ENCODE data around the gene SERPIND1. TPM values are rescaled to one million over a fixed set of nuclear protein-coding genes. Genes with fewer than 3 reads are reported as not detected.

The SERPIND1 gene
- total RNA-seq, 1 experiment from 2014 or later = 0.19 TPM

- Histone ChIP-seq H3K4me3 (ENCODE audit: low read depth, low read length, poor library complexity, severe bottlenecking) (no peak overlapping the region), H3K27me3 (replicated peaks; ENCODE audit: insufficient read depth, low read depth, low read length, poor library complexity) (no peaks in the 10 kb centered on the region), H3K36me3 (ENCODE audit: insufficient read depth, low read length, poor library complexity, severe bottlenecking) (no peaks in the 10 kb centered on the region), H3K27ac (ENCODE audit: low read depth, low read length, poor library complexity, severe bottlenecking) (no peak overlapping the region), H3K9me3 (ENCODE audit: low read depth, low read length, poor library complexity, severe bottlenecking) (no peaks in the 10 kb centered on the region), H3K4me1 (ENCODE audit: insufficient read depth, low read length, poor library complexity, severe bottlenecking) (peaks cover 11% of the 10 kb centered on the region)
- no peak for DNase-seq (ENCODE audit: low spot score)
- BruUV-seq (replicated peaks) = no TSS peak
- no peak for TF ChIP-seq CTCF (conservative IDR thresholded peaks at IDR 0.05; ENCODE audit: low read depth, low read length)
- no peak for TF ChIP-seq EZH2 (IDR thresholded peaks at IDR 0.05; ENCODE audit: borderline replicate concordance, low read depth, low read length, poor library complexity, severe bottlenecking)
- ChIA-PET POLR2A (ENCODE audit: low non-redundant PET) (no interaction called here), CTCF (no interaction called here)
- intact Hi-C loops (cut with micrococcal nuclease; ENCODE audit: unreplicated experiment) = no loop called here
Observed at GRCh38 chr22:20782596-20783299, 8.8 kb downstream of the SERPIND1 start.

GRCh38 chr22:20783300-20783673 is 9.4 kb downstream of the SERPIND1 start:
- no peaks in the 10 kb centered on the region for H3K9me3 ChIP-seq (ENCODE audit: low read depth, low read length, poor library complexity, severe bottlenecking)
- TF ChIP-seq EZH2 (IDR thresholded peaks at IDR 0.05; ENCODE audit: borderline replicate concordance, low read depth, low read length, poor library complexity, severe bottlenecking) (no peak), CTCF (conservative IDR thresholded peaks at IDR 0.05; ENCODE audit: low read depth, low read length) (no peak)
- H3K36me3 ChIP-seq (ENCODE audit: insufficient read depth, low read length, poor library complexity, severe bottlenecking) = no peaks in the 10 kb centered on the region
- POLR2A ChIA-PET (ENCODE audit: low non-redundant PET) = no interaction called here
- no TSS peak for BruUV-seq (replicated peaks)
- H3K27me3 ChIP-seq (replicated peaks; ENCODE audit: insufficient read depth, low read depth, low read length, poor library complexity) = no peaks in the 10 kb centered on the region
- no peak for DNase-seq (ENCODE audit: low spot score)
- CTCF ChIA-PET = no interaction called here
- H3K4me3 ChIP-seq (ENCODE audit: low read depth, low read length, poor library complexity, severe bottlenecking) = no peak overlapping the region
- intact Hi-C loops (cut with micrococcal nuclease; ENCODE audit: unreplicated experiment) = no loop called here
- H3K27ac ChIP-seq (ENCODE audit: low read depth, low read length, poor library complexity, severe bottlenecking) = no peak overlapping the region
- H3K4me1 ChIP-seq (ENCODE audit: insufficient read depth, low read length, poor library complexity, severe bottlenecking) = peaks cover 11% of the 10 kb centered on the region

GRCh38 chr22:20783844-20784723 is 10.2 kb downstream of the SERPIND1 start:
- Histone ChIP-seq H3K36me3 (ENCODE audit: insufficient read depth, low read length, poor library complexity, severe bottlenecking) (no peaks in the 10 kb centered on the region), H3K27ac (ENCODE audit: low read depth, low read length, poor library complexity, severe bottlenecking) (peak overlapping the region; percentile 29), H3K4me3 (ENCODE audit: low read depth, low read length, poor library complexity, severe bottlenecking) (no peak overlapping the region), H3K27me3 (replicated peaks; ENCODE audit: insufficient read depth, low read depth, low read length, poor library complexity) (no peaks in the 10 kb centered on the region), H3K4me1 (ENCODE audit: insufficient read depth, low read length, poor library complexity, severe bottlenecking) (peaks cover 11% of the 10 kb centered on the region), H3K9me3 (ENCODE audit: low read depth, low read length, poor library complexity, severe bottlenecking) (no peaks in the 10 kb centered on the region)
- ChIA-PET POLR2A (ENCODE audit: low non-redundant PET) (no interaction called here), CTCF (interaction anchor here (0.6 to 1.0 kb wide), 3 partner anchors 9 to 239 kb away, joined by 3 to 4 read pairs (median 3); no protein-coding TSS in a partner anchor)
- peak; percentile 88 for DNase-seq (ENCODE audit: low spot score)
- intact Hi-C loops (cut with micrococcal nuclease; ENCODE audit: unreplicated experiment) = no loop called here
- BruUV-seq (replicated peaks) = no TSS peak
- TF ChIP-seq EZH2 (IDR thresholded peaks at IDR 0.05; ENCODE audit: borderline replicate concordance, low read depth, low read length, poor library complexity, severe bottlenecking) = no peak
- TF ChIP-seq CTCF (conservative IDR thresholded peaks at IDR 0.05; ENCODE audit: low read depth, low read length) = peak; percentile 84
